ENCODE results near the gene CLIP1. TPM values are rescaled to one million over a fixed set of nuclear protein-coding genes. Genes with fewer than 3 reads are reported as not detected.
"Not testable (repeated sequence)": the region's sequence is repeated elsewhere in the genome, so short reads cannot be mapped to it uniquely, and the experiment has no call there.

CLIP1 gene
- total RNA-seq, 4 donors from 2014 or later: 48.2 to 134 (median 96.8) TPM

GRCh38 chr12:122374707-122375106 lies 47.8 kb downstream of the CLIP1 start:
- Histone ChIP-seq H3K4me3 (no peak overlapping the region), H3K9me3 (no peaks in the 10 kb centered on the region), H3K4me1 (peaks cover 0 to 4% of the 10 kb centered on the region in 2 donors), H3K27ac (peak overlapping the region; percentile 72 to 90), H3K36me3 (no peaks in the 10 kb centered on the region), H3K27me3 (no peaks in the 10 kb centered on the region)
- TF ChIP-seq CTCF (IDR thresholded peaks at IDR 0.05) (no peak), POLR2A (IDR thresholded peaks at IDR 0.05) (no peak)
- intact Hi-C loops (cut with DNase I; ENCODE audit: low total_unique reads): no loop called here
- no peak for DNase-seq

- Histone ChIP-seq H3K27me3 (no peaks in the 10 kb centered on the region), H3K4me3 (no peak overlapping the region), H3K27ac (peak overlapping the region in 1 of 2 donors; percentile 90), H3K9me3 (no peaks in the 10 kb centered on the region), H3K4me1 (peaks cover 0 to 4% of the 10 kb centered on the region in 2 donors), H3K36me3 (no peaks in the 10 kb centered on the region)
- TF ChIP-seq POLR2A (IDR thresholded peaks at IDR 0.05): no peak
- no peak for TF ChIP-seq CTCF (IDR thresholded peaks at IDR 0.05)
- DNase-seq: no peak
- intact Hi-C loops (cut with DNase I; ENCODE audit: low total_unique reads): no loop called here
These were observed 50.9 kb downstream of the CLIP1 start for GRCh38 chr12:122371475-122372045.

GRCh38 chr12:122368361-122369073 lies 54.0 kb downstream of the CLIP1 start:
- H3K27me3 ChIP-seq: no peaks in the 10 kb centered on the region
- H3K36me3 ChIP-seq: no peaks in the 10 kb centered on the region
- H3K9me3 ChIP-seq: no peaks in the 10 kb centered on the region
- H3K4me1 ChIP-seq: peaks cover 0 to 4% of the 10 kb centered on the region in 2 donors
- no peak for TF ChIP-seq CTCF (IDR thresholded peaks at IDR 0.05)
- TF ChIP-seq POLR2A (IDR thresholded peaks at IDR 0.05): no peak
- no peak for DNase-seq
- intact Hi-C loops (cut with DNase I; ENCODE audit: low total_unique reads): no loop called here
- H3K27ac ChIP-seq: peak overlapping the region; percentile 82 to 90
- no peak overlapping the region for H3K4me3 ChIP-seq

- H3K9me3 ChIP-seq; DNase-seq; H3K4me1 ChIP-seq; H3K27me3 ChIP-seq; H3K4me3 ChIP-seq; H3K36me3 ChIP-seq; intact Hi-C loops (cut with DNase I; ENCODE audit: low total_unique reads): not testable (repeated sequence)
- H3K27ac ChIP-seq: peak overlapping the region; percentile 82 to 90
These were observed 54.8 kb downstream of the CLIP1 start for GRCh38 chr12:122367632-122368031.

- peak overlapping the region; percentile 82 to 90 for H3K27ac ChIP-seq
- H3K4me1 ChIP-seq: peaks cover 0 to 3% of the 10 kb centered on the region in 2 donors
- DNase-seq: peak; percentile 66 to 81
- no peak overlapping the region for H3K4me3 ChIP-seq
- H3K27me3 ChIP-seq: no peaks in the 10 kb centered on the region
- no peaks in the 10 kb centered on the region for H3K9me3 ChIP-seq
- no peak for TF ChIP-seq POLR2A (IDR thresholded peaks at IDR 0.05)
- TF ChIP-seq CTCF (IDR thresholded peaks at IDR 0.05): no peak
- no peaks in the 10 kb centered on the region for H3K36me3 ChIP-seq
- intact Hi-C loops (cut with DNase I; ENCODE audit: low total_unique reads): no loop called here
These were observed 55.6 kb downstream of the CLIP1 start for GRCh38 chr12:122366685-122367475.

- H3K4me1 ChIP-seq; H3K4me3 ChIP-seq; intact Hi-C loops (cut with DNase I; ENCODE audit: low total_unique reads); H3K9me3 ChIP-seq; H3K27me3 ChIP-seq; H3K36me3 ChIP-seq; DNase-seq: not testable (repeated sequence)
- peak overlapping the region; percentile 82 to 90 for H3K27ac ChIP-seq
These were observed 57.2 kb downstream of the CLIP1 start for GRCh38 chr12:122365226-122365625.

Data from uterus (tissue), 4 donors.